Tibial nerve (tissue), 4 donors: Measurements from ENCODE around the gene SOX5. TPM values are rescaled to one million over a fixed set of nuclear protein-coding genes. Genes with fewer than 3 reads are reported as not detected.

ENCODE experiments used
- DNase-seq, 2 donors: peaks; one replicate each; pipeline ENCODE4 v3.0.0-alpha.2; 2019; ENCODE audit warnings: low spot score in 2 of 2
- H3K27ac ChIP-seq, 4 donors: fragments of 200-600 bp; sonication (generic) in 3 of 4; one replicate each; pipeline ENCODE4 v1.5.1; 2017 to 2019; ENCODE audit warnings: mild to moderate bottlenecking in 1 of 4
- H3K27me3 ChIP-seq, 2 donors: fragments of 200-600 bp; sonication (generic) in 1 of 2; one replicate each; pipeline versions ENCODE4 v1.5.1 to v1.6.0; 2017 to 2019
- H3K36me3 ChIP-seq, 3 donors: fragments of 200-600 bp; sonication (generic); one replicate each; pipeline ENCODE4 v1.5.1; 2018 to 2019
- H3K4me1 ChIP-seq, 4 donors: fragments of 200-600 bp; sonication (generic) in 3 of 4; one replicate each; pipeline ENCODE4 v1.5.1; 2017 to 2019
- H3K4me3 ChIP-seq, 4 donors: fragments of 200-600 bp; sonication (generic) in 3 of 4; one replicate each; pipeline ENCODE4 v1.5.1; 2017 to 2019; ENCODE audit warnings: mild to moderate bottlenecking in 1 of 4, moderate library complexity in 1 of 4
- H3K9me3 ChIP-seq, 4 donors: fragments of 200-600 bp; sonication (generic) in 3 of 4; one replicate each; pipeline ENCODE4 v1.5.1; 2017 to 2019
- CTCF ChIP-seq, 5 experiments: fragments of 200-600 bp in 3 of 5; fragments of 450-650 bp in 2 of 5; sonication (generic) in 3 of 5; IDR thresholded peaks; one replicate each; pipeline ENCODE4 v1.5.1; 2016 to 2019; ENCODE audit warnings: antibody characterized with exemption in 5 of 5, mild to moderate bottlenecking in 3 of 5, moderate library complexity in 2 of 5
- EP300 ChIP-seq, 2 donors: sonication (generic); formaldehyde crosslinking; IDR thresholded peaks; one replicate each; pipeline ENCODE4 v1.6.1; 2017; ENCODE audit warnings: antibody characterized with exemption in 2 of 2, mild to moderate bottlenecking in 1 of 2
- POLR2A ChIP-seq, 2 donors: fragments of 450-650 bp; IDR thresholded peaks; one replicate each; pipeline ENCODE4 v1.6.1; 2017; ENCODE audit warnings: antibody characterized with exemption in 2 of 2, mild to moderate bottlenecking in 2 of 2, moderate library complexity in 2 of 2
- WGBS, 2 donors: methylation state at CpG; one replicate each; pipeline ENCODE4 v1.1.5; 2018; 5-methylcytosine and 5-hydroxymethylcytosine counted together
- total RNA-seq, 4 donors: library from RNA; depleted of rRNA; stranded (reverse); fragments of >200 nt; gene quantifications; one replicate each; pipeline ENCODE4 v1.1.0, GENCODE V29; 2016

Gene SOX5
- total RNA-seq, 4 donors from 2014 or later, result 24.0 to 53.8 (median 38.6) TPM

- Histone ChIP-seq H3K4me3 (no peak overlapping the region), H3K36me3 (no peaks in the 10 kb centered on the region), H3K9me3 (no peaks in the 10 kb centered on the region), H3K4me1 (no peaks in the 10 kb centered on the region), H3K27ac (no peak overlapping the region), H3K27me3 (no peaks in the 10 kb centered on the region)
- TF ChIP-seq EP300 (IDR thresholded peaks at IDR 0.05) (no peak), CTCF (IDR thresholded peaks at IDR 0.05) (no peak), POLR2A (IDR thresholded peaks at IDR 0.05) (no peak)
- no peak for DNase-seq
- 80 to 84% methylated on average over 2 of the region's 2 CpGs for WGBS, 2 donors
Measured at GRCh38 chr12:23803540-23803939, 145.9 kb downstream of the SOX5 start.

- H3K4me1 ChIP-seq, result no peaks in the 10 kb centered on the region
- H3K27me3 ChIP-seq, result no peaks in the 10 kb centered on the region
- no peaks in the 10 kb centered on the region for H3K36me3 ChIP-seq
- no peak for TF ChIP-seq POLR2A (IDR thresholded peaks at IDR 0.05)
- TF ChIP-seq CTCF (IDR thresholded peaks at IDR 0.05), result no peak
- TF ChIP-seq EP300 (IDR thresholded peaks at IDR 0.05), result no peak
- WGBS, 2 donors, result 40 to 47% methylated on average over 3 of the region's 3 CpGs
- no peak for DNase-seq
- H3K27ac ChIP-seq, result no peak overlapping the region
- H3K4me3 ChIP-seq, result no peak overlapping the region
- H3K9me3 ChIP-seq, result no peaks in the 10 kb centered on the region
Measured at GRCh38 chr12:23795494-23795893, 154.0 kb downstream of the SOX5 start.

GRCh38 chr12:23781118-23781517 is 168.4 kb downstream of the SOX5 start:
- H3K4me3 ChIP-seq, result no peak overlapping the region
- no peaks in the 10 kb centered on the region for H3K9me3 ChIP-seq
- DNase-seq, result no peak
- 82 to 86% methylated on average over 1 of the region's 1 CpG for WGBS, 2 donors
- H3K4me1 ChIP-seq, result no peaks in the 10 kb centered on the region
- no peak overlapping the region for H3K27ac ChIP-seq
- TF ChIP-seq POLR2A (IDR thresholded peaks at IDR 0.05), result no peak
- no peak for TF ChIP-seq CTCF (IDR thresholded peaks at IDR 0.05)
- no peak for TF ChIP-seq EP300 (IDR thresholded peaks at IDR 0.05)
- no peaks in the 10 kb centered on the region for H3K27me3 ChIP-seq
- H3K36me3 ChIP-seq, result peaks cover 0 to 4% (median 0%) of the 10 kb centered on the region in 3 donors

GRCh38 chr12:23775208-23775607 is 174.3 kb downstream of the SOX5 start:
- no peaks in the 10 kb centered on the region for H3K27me3 ChIP-seq
- H3K9me3 ChIP-seq, result no peaks in the 10 kb centered on the region
- no peak overlapping the region for H3K4me3 ChIP-seq
- 96 to 97% methylated on average over 2 of the region's 2 CpGs for WGBS, 2 donors
- H3K4me1 ChIP-seq, result peaks cover 0 to 15% (median 0%) of the 10 kb centered on the region in 4 donors
- peaks cover 0 to 4% (median 0%) of the 10 kb centered on the region in 3 donors for H3K36me3 ChIP-seq
- DNase-seq, result no peak
- no peak overlapping the region for H3K27ac ChIP-seq
- TF ChIP-seq CTCF (IDR thresholded peaks at IDR 0.05) (no peak), POLR2A (IDR thresholded peaks at IDR 0.05) (no peak)

- Histone ChIP-seq H3K9me3 (no peaks in the 10 kb centered on the region), H3K4me3 (no peak overlapping the region), H3K27ac (peak overlapping the region in 2 of 4 donors; percentile 8 to 51), H3K27me3 (no peaks in the 10 kb centered on the region), H3K36me3 (no peaks in the 10 kb centered on the region), H3K4me1 (peaks cover 0 to 15% (median 0%) of the 10 kb centered on the region in 4 donors)
- DNase-seq, result peak; percentile 46 to 51
- TF ChIP-seq EP300 (IDR thresholded peaks at IDR 0.05) (peak in 1 of 2 donors; percentile 68), CTCF (IDR thresholded peaks at IDR 0.05) (no peak)
- WGBS, 2 donors, result 20 to 31% methylated on average over 5 of the region's 5 CpGs
Measured at GRCh38 chr12:23771240-23771949, 178.1 kb downstream of the SOX5 start.
